HG03135 (cell line): ENCODE data around the gene VANGL2.
"Not testable (repeated sequence)": the region's sequence is repeated elsewhere in the genome, so short reads cannot be mapped to it uniquely, and the experiment has no call there.

Experiments
- ATAC-seq: cut with Tn5 transposase; IDR thresholded peaks from one replicate; pipeline ENCODE4 v1.9.1; 2021; ENCODE audit warnings: mild to moderate bottlenecking, moderate library complexity; ENCODE audit not compliant: unreplicated experiment

Gene VANGL2

GRCh38 chr1:160369087-160369486 is 31.3 kb upstream of the VANGL2 start:
- no peak for ATAC-seq

- no peak for ATAC-seq
These were observed 29.6 kb upstream of the VANGL2 start for GRCh38 chr1:160370561-160371345.

- no peak for ATAC-seq
These were observed 29.1 kb upstream of the VANGL2 start for GRCh38 chr1:160371346-160371631.

GRCh38 chr1:160371756-160372155 is 28.6 kb upstream of the VANGL2 start:
- no peak for ATAC-seq

GRCh38 chr1:160373696-160374095 is 26.7 kb upstream of the VANGL2 start:
- no peak for ATAC-seq

- ATAC-seq = no peak
These were observed 25.9 kb upstream of the VANGL2 start for GRCh38 chr1:160374306-160375110.

GRCh38 chr1:160375788-160376524 is 24.4 kb upstream of the VANGL2 start:
- no peak for ATAC-seq

- ATAC-seq = no peak
These were observed 23.7 kb upstream of the VANGL2 start for GRCh38 chr1:160376525-160377131.

GRCh38 chr1:160377585-160378206 is 22.7 kb upstream of the VANGL2 start:
- no peak for ATAC-seq

- not testable (repeated sequence) for ATAC-seq
These were observed 15.6 kb upstream of the VANGL2 start for GRCh38 chr1:160384812-160385211.

GRCh38 chr1:160388406-160388805 is 12.0 kb upstream of the VANGL2 start:
- ATAC-seq = not testable (repeated sequence)

GRCh38 chr1:160394673-160395072 is 5.7 kb upstream of the VANGL2 start:
- ATAC-seq = no peak

- ATAC-seq = no peak
These were observed 2.7 kb upstream of the VANGL2 start for GRCh38 chr1:160397651-160398050.

- ATAC-seq = no peak
These were observed 1.5 kb upstream of the VANGL2 start for GRCh38 chr1:160398823-160399222.

GRCh38 chr1:160399544-160400222 is 681 bp upstream of the VANGL2 start:
- no peak for ATAC-seq

GRCh38 chr1:160400646-160401486 is 502 bp downstream of the VANGL2 start:
- ATAC-seq = no peak

GRCh38 chr1:160401487-160401805 is 1.1 kb downstream of the VANGL2 start:
- no peak for ATAC-seq

- ATAC-seq = no peak
These were observed 1.8 kb downstream of the VANGL2 start for GRCh38 chr1:160402001-160402795.

GRCh38 chr1:160403244-160403643 is 2.9 kb downstream of the VANGL2 start:
- no peak for ATAC-seq
